ENCODE measurements around the gene RAD51B. TPM values are rescaled to one million over a fixed set of nuclear protein-coding genes. Genes with fewer than 3 reads are reported as not detected.

Gene RAD51B
- total RNA-seq, 1 experiment from 2014 or later = 8.5 TPM

DNA sequence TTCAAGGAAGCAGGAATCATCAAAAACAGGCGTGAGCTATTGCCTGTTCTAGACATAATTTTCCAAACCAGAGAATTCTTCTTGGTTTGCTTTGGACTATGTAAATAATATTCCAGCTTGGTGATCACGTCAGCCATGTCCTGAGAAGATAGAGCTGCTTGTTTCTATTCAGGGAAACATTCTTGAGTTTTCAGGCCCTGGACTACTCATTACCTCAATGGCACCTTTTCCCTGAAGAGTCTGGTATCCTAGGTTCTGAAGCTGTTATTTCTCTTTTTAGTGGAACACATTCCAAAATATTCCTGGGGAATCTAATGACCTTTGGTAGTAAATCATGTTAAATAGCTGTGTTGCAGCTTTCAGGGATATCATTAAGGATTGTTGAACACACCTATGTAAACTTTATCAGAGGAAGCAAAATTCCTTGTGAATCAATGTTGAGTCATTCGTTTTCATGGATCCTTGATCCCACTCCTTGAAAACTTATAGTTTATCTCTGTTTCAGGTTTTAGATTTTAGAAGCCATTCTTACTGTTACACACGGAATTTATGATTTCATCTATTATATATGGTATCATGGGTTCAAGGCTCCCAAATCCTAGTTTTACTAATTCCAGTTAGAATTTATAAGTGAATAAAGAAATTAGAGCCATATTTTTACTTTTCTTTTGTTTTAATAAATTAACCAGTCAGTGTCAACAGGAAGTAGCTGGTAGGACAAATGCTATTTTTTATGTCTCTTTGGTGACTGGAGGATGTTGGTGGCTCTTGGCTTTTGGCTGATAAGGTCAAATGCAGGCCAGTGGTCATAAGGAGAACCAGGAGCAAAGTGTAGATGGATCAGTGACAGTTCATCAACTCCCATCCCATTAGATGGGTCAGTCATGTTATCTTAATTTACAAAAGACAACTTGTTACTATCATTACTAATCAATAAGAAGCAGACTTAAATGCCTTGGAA lies 593.2 kb downstream of the RAD51B start:
- Histone ChIP-seq H3K36me3 (ENCODE audit: control insufficient read depth, insufficient read depth, low read length) (no peaks in the 10 kb centered on the region), H3K27ac (ENCODE audit: low read length) (no peak overlapping the region), H3K27me3 (ENCODE audit: control insufficient read depth, insufficient read depth, low read length) (no peaks in the 10 kb centered on the region), H3K9me3 (ENCODE audit: control insufficient read depth, insufficient read depth, low read depth, low read length) (no peaks in the 10 kb centered on the region), H3K4me1 (ENCODE audit: control insufficient read depth, insufficient read depth, low read length) (no peaks in the 10 kb centered on the region), H3K4me3 (ENCODE audit: low read depth in 2 of 2, low read length in 2 of 2) (no peak overlapping the region)
- TF ChIP-seq SIN3A (IDR thresholded peaks at IDR 0.05; ENCODE audit: borderline replicate concordance, insufficient read depth, low read depth, low read length) (no peak), TCF7L2 (IDR thresholded peaks at IDR 0.05; ENCODE audit: low read depth, low read length) (no peak), REST (IDR thresholded peaks at IDR 0.05; ENCODE audit: insufficient read depth in 1 of 2, low read depth in 2 of 2, low read length in 1 of 2) (no peak), POLR2AphosphoS5 (IDR thresholded peaks at IDR 0.05; ENCODE audit: low read depth, low read length) (no peak)
- TF ChIP-seq, protein P1, sequence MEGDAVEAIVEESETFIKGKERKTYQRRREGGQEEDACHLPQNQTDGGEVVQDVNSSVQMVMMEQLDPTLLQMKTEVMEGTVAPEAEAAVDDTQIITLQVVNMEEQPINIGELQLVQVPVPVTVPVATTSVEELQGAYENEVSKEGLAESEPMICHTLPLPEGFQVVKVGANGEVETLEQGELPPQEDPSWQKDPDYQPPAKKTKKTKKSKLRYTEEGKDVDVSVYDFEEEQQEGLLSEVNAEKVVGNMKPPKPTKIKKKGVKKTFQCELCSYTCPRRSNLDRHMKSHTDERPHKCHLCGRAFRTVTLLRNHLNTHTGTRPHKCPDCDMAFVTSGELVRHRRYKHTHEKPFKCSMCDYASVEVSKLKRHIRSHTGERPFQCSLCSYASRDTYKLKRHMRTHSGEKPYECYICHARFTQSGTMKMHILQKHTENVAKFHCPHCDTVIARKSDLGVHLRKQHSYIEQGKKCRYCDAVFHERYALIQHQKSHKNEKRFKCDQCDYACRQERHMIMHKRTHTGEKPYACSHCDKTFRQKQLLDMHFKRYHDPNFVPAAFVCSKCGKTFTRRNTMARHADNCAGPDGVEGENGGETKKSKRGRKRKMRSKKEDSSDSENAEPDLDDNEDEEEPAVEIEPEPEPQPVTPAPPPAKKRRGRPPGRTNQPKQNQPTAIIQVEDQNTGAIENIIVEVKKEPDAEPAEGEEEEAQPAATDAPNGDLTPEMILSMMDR (IDR thresholded peaks at IDR 0.05) = no peak
- ChIA-PET POLR2A (no interaction called here), CTCF (no interaction called here)
- ATAC-seq = no peak
- intact Hi-C loops (cut with micrococcal nuclease; ENCODE audit: unreplicated experiment) = no loop called here
- no TSS peak for BruUV-seq (replicated peaks)
- no peak for DNase-seq (ENCODE audit: low read depth, low spot score)
- in situ Hi-C loops (cut with HindIII; ENCODE audit: low pct_unique_long_range_greater_than_20kb, low sequenced_read_pairs) = no loop called here

DNA sequence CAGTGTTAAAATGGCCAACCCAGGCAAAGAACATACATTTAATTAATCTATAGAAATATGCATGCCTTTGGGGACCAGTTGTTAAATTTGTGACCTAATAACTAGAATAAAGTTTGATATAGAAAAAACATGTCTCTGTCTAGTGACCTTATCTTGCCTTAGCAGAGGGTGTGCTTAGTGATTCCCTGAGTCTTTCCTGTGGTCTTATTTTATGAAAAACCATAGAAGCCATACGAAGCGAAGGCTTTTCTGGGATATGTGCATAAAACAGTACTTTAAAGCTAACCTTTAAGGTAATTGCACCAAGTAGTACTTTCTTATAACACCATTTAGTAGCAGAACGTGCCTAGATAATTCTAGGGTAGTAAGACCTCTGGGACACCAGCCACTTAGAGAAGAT lies 593.9 kb downstream of the RAD51B start:
- in situ Hi-C loops (cut with HindIII; ENCODE audit: low pct_unique_long_range_greater_than_20kb, low sequenced_read_pairs) = no loop called here
- BruUV-seq (replicated peaks) = no TSS peak
- Histone ChIP-seq H3K36me3 (ENCODE audit: control insufficient read depth, insufficient read depth, low read length) (no peaks in the 10 kb centered on the region), H3K27me3 (ENCODE audit: control insufficient read depth, insufficient read depth, low read length) (no peaks in the 10 kb centered on the region), H3K4me1 (ENCODE audit: control insufficient read depth, insufficient read depth, low read length) (no peaks in the 10 kb centered on the region), H3K27ac (ENCODE audit: low read length) (no peak overlapping the region), H3K9me3 (ENCODE audit: control insufficient read depth, insufficient read depth, low read depth, low read length) (no peaks in the 10 kb centered on the region), H3K4me3 (ENCODE audit: low read depth in 2 of 2, low read length in 2 of 2) (no peak overlapping the region)
- DNase-seq (ENCODE audit: low read depth, low spot score) = no peak
- ATAC-seq = no peak
- ChIA-PET CTCF (no interaction called here), POLR2A (no interaction called here)
- TF ChIP-seq SIN3A (IDR thresholded peaks at IDR 0.05; ENCODE audit: borderline replicate concordance, insufficient read depth, low read depth, low read length) = no peak
- no peak for TF ChIP-seq REST (IDR thresholded peaks at IDR 0.05; ENCODE audit: insufficient read depth in 1 of 2, low read depth in 2 of 2, low read length in 1 of 2)
- TF ChIP-seq POLR2AphosphoS5 (IDR thresholded peaks at IDR 0.05; ENCODE audit: low read depth, low read length) = no peak
- no peak for TF ChIP-seq TCF7L2 (IDR thresholded peaks at IDR 0.05; ENCODE audit: low read depth, low read length)
- TF ChIP-seq, protein P1 (IDR thresholded peaks at IDR 0.05) = no peak
- intact Hi-C loops (cut with micrococcal nuclease; ENCODE audit: unreplicated experiment) = no loop called here
